ENCODE results near the gene PPP2R2C.

PPP2R2C gene

GRCh38 chr4:6270636-6271121 is 201.7 kb downstream of the PPP2R2C start:
- Histone ChIP-seq H3K36me3 (ENCODE audit: insufficient read depth, low read length) (no peaks in the 10 kb centered on the region), H3K9me3 (ENCODE audit: insufficient read depth, low read length, severe bottlenecking) (no peaks in the 10 kb centered on the region), H3K27ac (ENCODE audit: low read length) (no peak overlapping the region), H2AFZ (ENCODE audit: low read depth, low read length) (no peak overlapping the region), H3K4me3 (ENCODE audit: low read depth in 1 of 2, low read length in 2 of 2) (no peak overlapping the region), H3K4me1 (ENCODE audit: insufficient read depth, low read length) (no peaks in the 10 kb centered on the region), H4K20me1 (ENCODE audit: insufficient read depth, low read length) (no peaks in the 10 kb centered on the region), H3K27me3 (ENCODE audit: insufficient read depth, low read length, poor library complexity) (no peaks in the 10 kb centered on the region), H3K9ac (ENCODE audit: low read depth, low read length) (no peak overlapping the region), H3K4me2 (ENCODE audit: insufficient read depth, low read length) (no peak overlapping the region), H3K79me2 (ENCODE audit: insufficient read depth, low read length) (no peaks in the 10 kb centered on the region)
- TF ChIP-seq EZH2 (IDR thresholded peaks at IDR 0.05; ENCODE audit: borderline replicate concordance, low read depth, low read length, severe bottlenecking) (no peak), CTCF (IDR thresholded peaks at IDR 0.05; ENCODE audit: borderline replicate concordance, extremely low read depth, low read length, poor library complexity, severe bottlenecking) (no peak)
- ATAC-seq (ENCODE audit: insufficient read depth, low read depth) = no peak
- no peak for DNase-seq
